Gastrocnemius medialis (tissue), 4 donors: ENCODE data around the gene ALCAM.

Source experiments
- CTCF ChIP-seq, 5 experiments: fragments of 450-650 bp in 3 of 5; fragments of 200-600 bp in 2 of 5; sonication (generic) in 2 of 5; IDR thresholded peaks in 4 of 5; conservative IDR thresholded peaks in 1 of 5; 1 replicate in 4 of 5; 2 replicates in 1 of 5; pipeline ENCODE4 v1.5.1; 2016 to 2019; ENCODE audit warnings: antibody characterized with exemption in 5 of 5, mild to moderate bottlenecking in 3 of 5, moderate library complexity in 3 of 5
- POLR2A ChIP-seq, 2 donors: fragments of 450-650 bp; IDR thresholded peaks; one replicate each; pipeline ENCODE4 v1.6.1; 2017; ENCODE audit warnings: antibody characterized with exemption in 2 of 2, mild to moderate bottlenecking in 2 of 2, moderate library complexity in 2 of 2

- no peak for TF ChIP-seq POLR2A (IDR thresholded peaks at IDR 0.05)
- no peak for TF ChIP-seq CTCF (IDR thresholded peaks at IDR 0.05 in 4 of 5, conservative IDR thresholded peaks at IDR 0.05 in 1 of 5)
Observed at GRCh38 chr3:105401691-105402149, 35.0 kb downstream of the ALCAM start.
